ENCODE measurements around the gene IRF3.

The IRF3 gene

GRCh38 chr19:49687150-49687549 lies 21.5 kb upstream of the IRF3 start:
- no peak for DNase-seq

GRCh38 chr19:49686503-49687088 lies 20.9 kb upstream of the IRF3 start:
- no peak for DNase-seq

GRCh38 chr19:49685845-49686332 lies 20.2 kb upstream of the IRF3 start:
- DNase-seq, result no peak

GRCh38 chr19:49684983-49685553 lies 19.4 kb upstream of the IRF3 start:
- no peak for DNase-seq

- no peak for DNase-seq
Measured at GRCh38 chr19:49684251-49684982, 18.8 kb upstream of the IRF3 start.

- DNase-seq, result no peak
Measured at GRCh38 chr19:49683814-49684250, 18.2 kb upstream of the IRF3 start.

- DNase-seq, result no peak
Measured at GRCh38 chr19:49682274-49682673, 16.6 kb upstream of the IRF3 start.

GRCh38 chr19:49681830-49682229 lies 16.2 kb upstream of the IRF3 start:
- DNase-seq, result no peak

- DNase-seq, result peak; percentile 96
Measured at GRCh38 chr19:49680421-49681351, 15.0 kb upstream of the IRF3 start.

- no peak for DNase-seq
Measured at GRCh38 chr19:49679771-49680413, 14.2 kb upstream of the IRF3 start.

- no peak for DNase-seq
Measured at GRCh38 chr19:49678985-49679770, 13.5 kb upstream of the IRF3 start.

GRCh38 chr19:49677901-49678674 lies 12.4 kb upstream of the IRF3 start:
- peak; percentile 77 for DNase-seq

GRCh38 chr19:49677231-49677900 lies 11.7 kb upstream of the IRF3 start, which contains the start of gene PRMT1:
PRMT1 (plus strand) TSS chr19:49677271; CDS start chr19:49677281, 10 bp downstream.
- DNase-seq, result peak; percentile 35

GRCh38 chr19:49676784-49677230 lies 11.2 kb upstream of the IRF3 start:
- peak; percentile 98 for DNase-seq

GRCh38 chr19:49676136-49676783 lies 10.6 kb upstream of the IRF3 start:
- DNase-seq, result no peak

- peak; percentile 77 for DNase-seq
Measured at GRCh38 chr19:49672131-49672919, 6.7 kb upstream of the IRF3 start.

GRCh38 chr19:49669516-49669915 lies 3.9 kb upstream of the IRF3 start:
- DNase-seq, result no peak

- DNase-seq, result no peak
Measured at GRCh38 chr19:49667473-49667872, 1.8 kb upstream of the IRF3 start.

- no peak for DNase-seq
Measured at GRCh38 chr19:49666120-49666444, 425 bp upstream of the IRF3 start.

Measured in activated gamma-delta T cell treated with Interleukin-2 at 50 U/mL for 16 hours (primary cell).